ENCODE measurements around the gene MRGPRE. TPM values are rescaled to one million over a fixed set of nuclear protein-coding genes. Genes with fewer than 3 reads are reported as not detected.
"Not testable (repeated sequence)": the region's sequence is repeated elsewhere in the genome, so short reads cannot be mapped to it uniquely, and the experiment has no call there.

MRGPRE gene, protein sequence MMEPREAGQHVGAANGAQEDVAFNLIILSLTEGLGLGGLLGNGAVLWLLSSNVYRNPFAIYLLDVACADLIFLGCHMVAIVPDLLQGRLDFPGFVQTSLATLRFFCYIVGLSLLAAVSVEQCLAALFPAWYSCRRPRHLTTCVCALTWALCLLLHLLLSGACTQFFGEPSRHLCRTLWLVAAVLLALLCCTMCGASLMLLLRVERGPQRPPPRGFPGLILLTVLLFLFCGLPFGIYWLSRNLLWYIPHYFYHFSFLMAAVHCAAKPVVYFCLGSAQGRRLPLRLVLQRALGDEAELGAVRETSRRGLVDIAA
- not detected in 2 replicates for total RNA-seq (2014; rRNA removed; shearing (Covaris generic))
- polyA plus RNA-seq (2015; cell fraction: cytosol; rRNA removed) = not detected in 2 replicates
- not detected in 2 replicates for polyA plus RNA-seq (2015; cell fraction: nucleus; rRNA removed)

DNA sequence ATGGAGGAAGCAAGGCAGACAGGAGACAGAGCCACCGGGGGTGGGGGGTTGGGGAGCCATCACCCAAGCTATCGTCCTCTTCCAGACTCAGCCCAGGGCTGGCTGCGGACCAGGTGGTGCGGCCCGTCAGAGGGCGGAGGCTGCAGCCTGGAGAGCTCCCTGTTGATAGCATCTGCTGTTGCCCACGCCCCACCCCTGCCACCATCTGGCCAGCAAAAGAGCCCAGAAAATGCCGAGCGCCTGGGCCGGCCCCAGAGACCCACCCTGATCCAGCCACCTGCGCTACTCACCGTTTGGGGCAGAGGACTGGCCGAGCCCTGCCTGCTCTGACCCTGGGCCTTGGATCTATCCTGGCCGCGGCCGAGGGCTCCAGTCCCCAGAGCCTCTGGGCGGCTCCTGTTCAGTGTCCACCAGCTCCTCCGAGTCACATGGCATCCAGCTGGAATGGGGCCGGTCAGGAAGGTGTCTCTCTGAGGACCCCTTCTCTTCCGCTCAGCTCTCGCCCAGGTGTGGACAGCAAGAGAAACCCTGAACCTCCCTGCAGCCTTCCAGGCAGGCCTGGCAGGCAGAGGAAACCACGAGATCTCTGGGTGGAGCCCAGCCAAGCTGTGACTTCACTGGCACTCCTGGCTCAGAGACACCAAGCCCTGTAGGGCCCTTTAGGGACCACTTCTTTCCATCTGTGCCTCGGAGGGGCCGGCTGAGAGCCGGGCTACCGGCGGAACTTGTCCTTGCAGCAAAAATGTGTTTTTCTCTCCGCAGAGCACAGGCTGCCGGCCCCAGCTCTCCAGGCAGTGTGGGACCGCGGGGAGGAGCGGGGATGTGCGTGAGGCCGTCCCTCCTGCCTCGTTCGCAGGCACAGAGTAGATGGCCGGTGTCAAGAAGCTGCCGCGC is at the start of gene MRGPRE:
TSS of gene MRGPRE (minus strand) at position 567 of the 894 bp plus-strand sequence. CDS start 3,618 bp downstream, outside the sequence.
- DNase-seq (ENCODE audit: low read depth, low spot score) = no peak
- in situ Hi-C loops (cut with HindIII; ENCODE audit: low pct_unique_long_range_greater_than_20kb, low sequenced_read_pairs) = no loop called here

DNA sequence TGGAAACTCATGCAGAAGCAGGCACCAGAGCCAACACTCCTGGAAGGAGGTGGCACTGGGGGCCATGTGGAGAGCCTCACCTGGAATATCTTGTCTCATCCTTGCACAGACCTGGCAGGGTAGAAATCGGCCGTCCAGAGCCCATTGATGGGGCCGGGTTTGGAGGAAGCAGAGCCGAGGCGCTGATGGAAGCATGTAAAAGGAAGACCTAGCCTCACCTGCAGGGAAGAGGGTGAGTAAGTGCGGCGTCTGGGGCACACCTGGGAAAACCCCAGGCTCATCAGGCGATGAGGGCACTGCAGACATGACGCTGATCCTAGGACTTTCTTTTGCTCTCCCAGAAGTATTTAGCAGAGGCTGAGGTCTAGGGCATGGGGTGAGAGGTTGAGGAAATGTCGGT is 48.9 kb upstream of the MRGPRE start:
- DNase-seq (ENCODE audit: low read depth, low spot score); in situ Hi-C loops (cut with HindIII; ENCODE audit: low pct_unique_long_range_greater_than_20kb, low sequenced_read_pairs): not testable (repeated sequence)

DNA sequence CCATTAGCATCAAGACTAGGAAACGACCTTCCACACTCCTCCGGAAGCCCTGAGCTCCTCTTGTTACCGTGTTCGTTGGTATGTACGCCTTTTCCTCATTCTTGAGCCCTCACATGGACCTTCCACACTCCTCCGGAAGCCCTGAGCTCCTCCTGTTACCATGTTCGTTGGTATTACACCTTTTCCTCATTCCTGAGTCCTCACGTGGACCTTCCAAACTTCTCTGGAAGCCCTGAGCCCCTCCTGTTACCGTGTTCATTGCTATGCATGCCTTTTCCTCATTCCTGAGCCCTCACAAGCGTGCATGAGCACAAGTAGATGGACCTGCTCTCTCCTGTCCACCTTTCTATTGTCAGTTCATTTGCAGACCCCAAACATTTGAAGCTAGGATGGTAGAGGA is 48.4 kb upstream of the MRGPRE start:
- in situ Hi-C loops (cut with HindIII; ENCODE audit: low pct_unique_long_range_greater_than_20kb, low sequenced_read_pairs); DNase-seq (ENCODE audit: low read depth, low spot score): not testable (repeated sequence)

DNA sequence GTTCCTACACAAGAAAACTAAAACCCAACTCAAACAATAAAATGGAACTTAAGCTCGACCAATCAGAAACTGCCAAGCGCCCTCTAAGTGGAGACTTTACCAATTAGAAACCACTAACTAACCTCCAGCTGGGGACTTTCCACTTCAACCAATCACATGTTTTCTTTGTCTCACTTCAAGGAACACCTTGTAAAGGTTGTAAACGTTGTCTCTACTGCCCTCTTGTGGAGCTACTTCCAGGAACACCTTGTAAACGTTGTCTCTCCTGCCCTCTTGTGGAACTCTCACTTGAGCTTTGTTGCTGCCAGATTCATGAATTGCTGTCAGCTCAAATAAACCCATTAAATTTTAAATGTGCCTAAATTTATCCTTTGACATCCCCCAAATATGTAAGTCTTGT is 46.7 kb upstream of the MRGPRE start:
- DNase-seq (ENCODE audit: low read depth, low spot score) = not testable (repeated sequence)

DNA sequence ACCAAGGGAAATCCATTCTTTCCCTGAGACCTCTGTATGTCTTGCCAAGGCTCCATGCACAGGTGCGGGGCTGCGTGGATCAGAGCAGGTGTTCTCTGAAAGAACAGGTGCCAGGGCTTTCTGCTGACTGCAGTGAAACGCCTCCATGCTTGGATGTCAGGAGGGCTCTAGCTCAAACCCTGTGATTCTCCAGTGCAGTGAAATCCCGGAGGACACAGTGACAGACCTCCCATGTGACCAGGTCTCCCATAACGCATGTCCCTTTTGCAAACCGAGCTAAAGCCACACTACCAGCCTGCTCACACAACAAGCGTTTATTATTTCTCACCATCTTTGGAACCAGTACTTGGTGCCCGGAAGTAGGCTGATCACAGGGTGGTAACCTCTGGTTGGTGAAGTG is 41.4 kb upstream of the MRGPRE start:
- DNase-seq (ENCODE audit: low read depth, low spot score); in situ Hi-C loops (cut with HindIII; ENCODE audit: low pct_unique_long_range_greater_than_20kb, low sequenced_read_pairs): not testable (repeated sequence)

More for the DNA sequence above, 46.7 kb upstream of the MRGPRE start:
- in situ Hi-C loops (cut with HindIII; ENCODE audit: low pct_unique_long_range_greater_than_20kb, low sequenced_read_pairs) = not testable (repeated sequence)

DNA sequence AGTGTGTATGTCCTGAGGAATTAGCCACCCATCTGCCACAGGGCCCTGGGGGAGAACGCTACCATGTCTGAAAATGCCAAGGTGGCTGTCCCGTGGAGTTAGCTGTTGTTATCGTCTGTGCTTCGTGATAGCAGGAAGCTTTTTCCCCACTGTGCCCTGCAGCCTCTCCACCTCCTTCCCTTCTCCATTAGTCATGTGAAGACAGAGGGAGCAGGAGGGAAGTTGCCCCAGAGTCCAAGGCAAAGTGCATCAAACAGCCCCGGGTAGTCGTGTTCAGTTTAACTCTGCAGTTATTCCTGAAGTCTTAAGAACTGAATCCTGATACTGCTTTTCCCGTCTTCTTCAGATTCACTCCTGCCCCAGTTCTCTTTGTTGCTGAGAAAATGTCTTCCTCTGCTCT is 30.3 kb upstream of the MRGPRE start:
- in situ Hi-C loops (cut with HindIII; ENCODE audit: low pct_unique_long_range_greater_than_20kb, low sequenced_read_pairs); DNase-seq (ENCODE audit: low read depth, low spot score): not testable (repeated sequence)

DNA sequence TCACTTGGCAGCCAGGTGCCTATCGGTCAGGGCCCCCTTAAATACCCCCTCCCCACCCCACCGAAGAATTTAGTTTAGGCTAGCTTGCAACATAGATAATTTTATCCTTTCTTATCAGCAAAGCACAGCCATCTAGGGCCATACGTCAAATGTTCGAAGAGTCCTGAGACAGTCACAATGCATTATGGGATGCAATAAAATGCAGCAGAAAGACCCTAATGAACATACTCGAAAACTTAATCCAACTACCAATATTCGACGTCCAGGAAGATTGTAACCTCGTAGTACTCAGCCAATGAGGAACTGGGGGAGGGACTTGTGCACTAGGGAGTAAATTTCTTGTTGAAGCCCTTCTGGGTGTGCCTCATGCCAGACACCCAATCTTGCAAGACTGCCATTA is 29.6 kb upstream of the MRGPRE start:
- DNase-seq (ENCODE audit: low read depth, low spot score); in situ Hi-C loops (cut with HindIII; ENCODE audit: low pct_unique_long_range_greater_than_20kb, low sequenced_read_pairs): not testable (repeated sequence)

DNA sequence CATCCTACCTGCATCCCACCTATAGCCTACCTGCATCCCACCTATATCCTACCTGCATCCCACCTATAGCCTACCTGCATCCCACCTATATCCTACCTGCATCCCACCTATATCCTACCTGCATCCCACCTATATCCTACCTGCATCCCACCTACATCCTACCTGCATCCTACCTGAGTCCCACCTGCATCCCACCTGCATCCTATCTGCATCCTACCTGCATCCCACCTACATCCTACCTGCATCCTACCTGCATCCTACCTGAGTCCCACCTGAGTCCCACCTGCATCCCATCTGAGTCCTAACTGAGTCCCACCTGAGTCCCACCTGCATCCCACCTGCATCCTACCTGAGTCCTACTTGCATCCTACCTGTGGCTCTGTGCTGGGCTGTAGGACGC is 25.3 kb upstream of the MRGPRE start:
- DNase-seq (ENCODE audit: low read depth, low spot score); in situ Hi-C loops (cut with HindIII; ENCODE audit: low pct_unique_long_range_greater_than_20kb, low sequenced_read_pairs): not testable (repeated sequence)

DNA sequence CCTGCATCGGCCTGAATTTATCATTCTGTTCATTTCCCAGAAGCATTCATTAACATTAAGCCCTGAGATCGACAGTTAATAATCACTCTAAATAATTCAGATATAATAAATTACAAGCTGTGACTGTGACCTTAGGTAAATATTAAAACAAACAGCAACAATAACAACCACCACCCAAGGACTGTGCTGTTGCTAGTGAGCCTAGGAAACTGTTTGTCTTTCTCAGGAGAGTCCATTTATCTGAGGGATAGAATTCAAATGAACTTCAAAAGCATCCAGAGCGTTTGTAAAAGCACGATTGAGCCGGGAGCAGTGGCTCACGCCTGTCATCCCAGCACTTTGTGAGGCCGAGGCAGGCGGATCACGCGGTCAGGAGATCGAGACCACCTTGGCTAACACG is 23.0 kb upstream of the MRGPRE start:
- in situ Hi-C loops (cut with HindIII; ENCODE audit: low pct_unique_long_range_greater_than_20kb, low sequenced_read_pairs); DNase-seq (ENCODE audit: low read depth, low spot score): not testable (repeated sequence)

DNA sequence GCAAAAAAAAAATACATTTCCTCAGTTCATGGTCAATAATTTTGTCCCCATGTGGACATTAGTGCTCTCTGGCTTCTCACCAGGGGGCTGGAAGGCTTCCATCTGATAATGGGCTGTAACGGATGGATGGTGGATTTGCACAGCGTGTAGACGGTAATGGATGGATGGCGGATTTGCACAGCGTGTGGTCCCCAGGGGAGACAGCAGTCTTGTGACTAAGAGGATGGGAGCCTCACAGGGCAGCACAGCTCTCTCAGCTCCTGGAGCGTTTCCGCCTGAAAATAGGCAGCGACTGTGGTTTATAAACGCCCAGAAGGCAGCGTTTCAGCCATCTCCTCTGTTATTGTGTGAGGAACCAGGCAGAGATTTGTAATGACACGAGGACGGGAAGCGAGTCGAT is 22.6 kb upstream of the MRGPRE start:
- in situ Hi-C loops (cut with HindIII; ENCODE audit: low pct_unique_long_range_greater_than_20kb, low sequenced_read_pairs); DNase-seq (ENCODE audit: low read depth, low spot score): not testable (repeated sequence)

DNA sequence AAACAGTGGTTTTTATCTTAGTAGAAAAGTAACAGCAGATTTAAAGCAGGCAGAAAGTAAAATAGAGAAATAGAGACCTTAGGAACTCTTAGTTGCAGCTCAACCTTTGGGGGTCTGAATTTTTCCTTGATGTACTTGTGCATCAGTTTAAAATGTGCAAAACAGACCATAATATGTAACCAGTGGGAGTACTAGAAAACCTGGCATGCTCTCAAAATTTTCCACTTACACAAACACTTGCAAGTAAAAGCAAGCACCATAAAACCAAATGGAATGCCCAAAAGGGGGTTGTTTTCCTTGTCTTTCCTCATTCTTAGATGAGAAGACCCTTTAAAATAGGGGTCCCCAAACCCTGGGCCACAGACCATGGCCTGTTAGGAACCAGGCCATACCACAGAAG is 12.9 kb upstream of the MRGPRE start:
- in situ Hi-C loops (cut with HindIII; ENCODE audit: low pct_unique_long_range_greater_than_20kb, low sequenced_read_pairs) = no loop called here

DNA sequence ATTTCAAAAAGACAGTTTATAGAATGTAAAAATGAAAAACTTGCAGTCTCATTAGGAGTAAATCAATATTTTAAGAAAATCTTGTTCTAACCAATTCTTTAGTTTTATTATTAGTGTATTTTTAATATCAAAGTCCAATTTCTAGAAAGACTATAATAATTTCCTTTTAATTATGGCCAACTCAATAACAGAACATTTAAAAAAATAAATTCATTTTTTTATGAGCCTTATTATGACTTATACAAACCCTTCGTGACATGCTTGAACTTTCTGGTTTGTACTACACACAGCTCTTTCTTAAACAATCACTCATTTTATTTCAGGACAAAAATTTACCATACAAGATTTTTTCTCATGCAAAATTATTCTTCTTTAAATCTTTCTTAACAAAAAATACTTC is 11.7 kb upstream of the MRGPRE start:
- in situ Hi-C loops (cut with HindIII; ENCODE audit: low pct_unique_long_range_greater_than_20kb, low sequenced_read_pairs) = no loop called here
- no peak for DNase-seq (ENCODE audit: low read depth, low spot score)

More for the DNA sequence above, 12.9 kb upstream of the MRGPRE start:
- no peak for DNase-seq (ENCODE audit: low read depth, low spot score)

DNA sequence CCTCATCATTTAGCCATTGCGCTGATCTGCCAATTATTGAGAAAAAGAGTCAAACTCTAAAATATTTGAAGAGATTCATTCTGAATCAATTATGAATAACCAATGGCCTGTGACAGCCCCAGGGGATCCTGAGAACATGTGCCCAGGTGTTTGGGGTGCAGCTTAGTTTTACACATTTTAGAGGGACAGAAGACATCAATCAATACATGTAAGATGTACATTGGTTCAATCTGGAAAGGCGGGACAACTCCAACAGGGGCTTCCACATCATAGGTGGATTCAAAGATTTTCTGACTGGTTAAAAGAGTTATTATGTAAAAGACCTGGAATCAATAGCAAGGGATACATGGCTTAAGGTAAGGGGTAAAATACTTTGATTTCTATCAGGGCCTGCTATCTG is 4.9 kb upstream of the MRGPRE start:
- DNase-seq (ENCODE audit: low read depth, low spot score) = no peak
- in situ Hi-C loops (cut with HindIII; ENCODE audit: low pct_unique_long_range_greater_than_20kb, low sequenced_read_pairs) = no loop called here

DNA sequence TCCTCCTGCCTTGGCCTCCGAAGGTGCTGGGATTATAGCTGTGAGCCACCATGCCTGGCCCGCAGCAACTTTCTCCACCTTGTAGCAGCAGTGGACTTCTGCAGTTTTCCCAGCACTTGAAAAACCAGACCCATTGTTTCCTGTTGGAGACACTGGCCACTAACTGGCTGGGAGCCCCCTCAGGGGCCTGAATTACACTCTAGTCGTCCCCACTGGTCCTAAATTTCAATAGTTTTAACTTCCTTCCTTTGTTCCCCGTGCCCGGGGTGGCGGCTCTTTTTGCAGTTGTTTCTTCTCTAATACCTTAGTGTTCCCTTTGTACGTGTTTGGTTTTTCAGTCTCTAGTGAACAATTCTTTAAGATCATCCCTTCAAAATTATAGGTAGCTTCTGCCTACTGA is 2.6 kb upstream of the MRGPRE start:
- in situ Hi-C loops (cut with HindIII; ENCODE audit: low pct_unique_long_range_greater_than_20kb, low sequenced_read_pairs) = no loop called here
- no peak for DNase-seq (ENCODE audit: low read depth, low spot score)

DNA sequence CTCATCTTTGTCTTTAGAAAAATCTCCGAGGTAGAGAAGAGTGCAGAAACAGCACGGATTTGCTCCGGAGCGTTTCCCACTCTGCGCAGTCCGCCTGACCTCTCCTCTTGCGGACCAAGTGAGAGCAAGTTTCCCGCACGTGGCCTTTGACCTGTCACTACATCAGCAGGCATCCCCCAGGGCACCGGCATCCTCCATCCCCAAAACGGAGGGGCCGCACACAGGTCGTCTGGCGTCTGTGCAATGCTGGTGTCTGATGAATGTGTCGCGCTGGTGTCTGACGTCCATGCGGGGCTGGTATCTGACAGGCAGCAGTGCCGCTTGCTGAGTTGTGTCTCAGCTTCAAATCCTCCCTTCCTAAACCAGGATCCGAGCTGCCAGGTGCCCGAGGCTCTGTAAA is 739 bp upstream of the MRGPRE start:
- in situ Hi-C loops (cut with HindIII; ENCODE audit: low pct_unique_long_range_greater_than_20kb, low sequenced_read_pairs) = no loop called here

DNA sequence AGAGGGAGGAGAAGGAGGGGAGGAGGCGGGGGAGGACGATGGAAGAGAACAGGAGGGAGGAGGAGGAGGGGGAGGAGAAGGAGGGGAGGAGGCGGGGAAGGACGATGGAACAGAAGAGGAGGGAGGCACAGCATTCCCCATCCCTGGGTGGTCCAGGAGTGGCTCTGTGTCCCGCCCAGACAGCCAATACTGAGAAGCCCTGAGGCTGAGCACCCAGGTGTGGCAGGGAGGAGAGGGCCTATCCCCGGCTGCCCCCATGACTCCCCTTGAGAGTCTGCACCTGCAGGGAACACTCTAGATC is 717 bp downstream of the MRGPRE start:
- in situ Hi-C loops (cut with HindIII; ENCODE audit: low pct_unique_long_range_greater_than_20kb, low sequenced_read_pairs) = no loop called here
- DNase-seq (ENCODE audit: low read depth, low spot score) = no peak

More for the DNA sequence above, 739 bp upstream of the MRGPRE start:
- no peak for DNase-seq (ENCODE audit: low read depth, low spot score)

DNA sequence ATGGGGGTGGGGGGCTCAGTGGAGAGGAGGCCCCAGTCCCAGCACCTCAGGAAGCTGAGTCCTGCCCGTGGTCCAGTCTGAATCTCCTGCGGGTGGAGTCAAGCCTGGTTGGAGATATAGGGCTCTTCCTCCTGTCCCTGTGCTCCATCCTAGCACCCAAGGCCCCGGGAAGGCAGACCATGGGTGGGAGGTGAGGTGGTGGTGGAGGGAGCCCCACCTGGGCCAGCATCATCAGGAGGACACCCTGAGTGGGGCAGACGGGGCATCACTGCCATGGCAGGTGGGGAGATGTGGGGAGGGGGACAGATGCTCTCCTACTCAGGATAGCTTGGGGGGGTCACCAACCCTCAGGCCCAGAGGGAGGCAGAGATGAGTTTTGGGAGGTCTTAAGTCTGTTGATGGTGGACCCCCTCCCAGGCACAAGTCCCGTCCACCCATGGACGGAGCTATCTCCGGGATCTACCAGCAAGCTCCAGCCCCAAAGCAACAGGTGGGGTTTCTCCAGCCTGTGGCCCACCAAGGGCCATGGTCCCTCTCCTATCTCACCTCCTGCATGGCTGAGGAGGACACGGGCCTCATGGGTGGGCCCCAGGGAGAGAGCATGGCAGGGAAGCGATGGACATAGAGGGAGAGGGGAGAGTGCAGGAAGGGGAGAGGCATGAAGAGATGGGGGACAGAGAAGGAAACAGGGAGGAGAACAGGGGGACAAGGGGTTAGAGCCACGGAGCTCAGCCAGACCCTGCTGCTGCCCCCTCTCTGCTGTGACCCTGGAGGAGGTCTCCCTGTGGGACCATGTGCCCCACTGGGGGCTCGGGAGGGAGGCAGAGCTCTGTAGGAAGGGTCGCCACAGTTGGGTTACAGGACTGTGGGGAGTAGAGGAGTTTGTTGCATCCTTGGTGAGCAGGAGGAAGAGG is 1.3 kb downstream of the MRGPRE start:
- in situ Hi-C loops (cut with HindIII; ENCODE audit: low pct_unique_long_range_greater_than_20kb, low sequenced_read_pairs) = no loop called here
- DNase-seq (ENCODE audit: low read depth, low spot score) = no peak
